Natural killer cell (primary cell): ENCODE data around the gene TRABD. TPM values are rescaled to one million over a fixed set of nuclear protein-coding genes. Genes with fewer than 3 reads are reported as not detected.

Source experiments
- ATAC-seq, 3 donors: fragments of 150-1000 bp in 2 of 3; fragments of 200-7000 bp in 1 of 3; cut with Tn5 transposase; 1 replicate in 1 of 3; 2 replicates in 2 of 3; pipeline ENCODE4 v1.10.0; 2021; ENCODE audit warnings: mild to moderate bottlenecking in 2 of 3, moderate library complexity in 2 of 3
- DNase-seq, 2 donors: peaks; one replicate each; pipeline versions ENCODE4 v3.0.0 to v3.0.0-alpha.2; 2013 to 2021; ENCODE audit warnings: mixed read lengths in 1 of 2
- H3K27ac ChIP-seq: one replicate; pipeline ENCODE4 v1.5.1; 2013; ENCODE audit warnings: mild to moderate bottlenecking, low read length
- H3K27me3 ChIP-seq: one replicate; pipeline ENCODE4 v1.6.1; 2013; ENCODE audit warnings: low read length; ENCODE audit not compliant: control insufficient read depth, insufficient read depth
- H3K36me3 ChIP-seq: one replicate; pipeline ENCODE4 v1.6.1; 2013; ENCODE audit warnings: low read length; ENCODE audit not compliant: control insufficient read depth, insufficient read depth
- H3K4me1 ChIP-seq: one replicate; pipeline ENCODE4 v1.6.1; 2013; ENCODE audit warnings: low read length; ENCODE audit not compliant: control insufficient read depth, insufficient read depth
- H3K4me3 ChIP-seq: one replicate; pipeline ENCODE4 v1.5.1; 2013; ENCODE audit warnings: low read length
- H3K9me3 ChIP-seq: one replicate; pipeline ENCODE4 v1.6.1; 2013; ENCODE audit warnings: low read length; ENCODE audit not compliant: control insufficient read depth, insufficient read depth
- H3K27ac Mint-ChIP-seq, 2 donors: one replicate each; pipeline ENCODE4 v1.8.0; 2022; ENCODE audit warnings: mild to moderate bottlenecking in 2 of 2, mixed read lengths in 2 of 2, moderate library complexity in 1 of 2
- H3K27me3 Mint-ChIP-seq, 2 donors: one replicate each; pipeline ENCODE4 v1.8.0; 2022; ENCODE audit warnings: low read depth in 2 of 2, mixed read lengths in 2 of 2
- H3K36me3 Mint-ChIP-seq: one replicate; pipeline ENCODE4 v1.8.0; 2022; ENCODE audit warnings: mixed read lengths
- H3K4me1 Mint-ChIP-seq, 2 donors: one replicate each; pipeline ENCODE4 v1.8.0; 2022; ENCODE audit warnings: mixed read lengths in 2 of 2
- H3K4me3 Mint-ChIP-seq: one replicate; pipeline ENCODE4 v1.8.0; 2022; ENCODE audit warnings: mild to moderate bottlenecking, moderate library complexity, mixed read lengths
- H3K9me3 Mint-ChIP-seq, 2 donors: one replicate each; pipeline ENCODE4 v1.8.0; 2022; ENCODE audit warnings: mixed read lengths in 2 of 2
- WGBS: methylation state at CpG from one replicate; pipeline ENCODE4 v1.1.7; 2013; ENCODE audit warnings: missing lambda C conversion rate; ENCODE audit not compliant: insufficient coverage; 5-methylcytosine and 5-hydroxymethylcytosine counted together
- intact Hi-C: fragments of 100-400 bp; cut with micrococcal nuclease; formaldehyde crosslinking; loops from one replicate; pipeline ENCODE4 v1.14.2; 2022
- total RNA-seq, 4 donors: library from RNA; stranded (reverse); fragments of 120-200 nt in 1 of 4; gene quantifications; one replicate each; pipeline versions ENCODE4 v1.2.3 to v1.2.4, GENCODE V29; 2013 to 2022
- TF ChIP-seq, protein P1 (sequence below): fragments of 200-600 bp; IDR thresholded peaks from one replicate; pipeline ENCODE4 v1.8.0; 2022; ENCODE audit warnings: antibody characterized with exemption

TRABD gene
- total RNA-seq, 3 donors from 2014 or later (not counting 1 experiment from before 2014, with no cell fraction given), result 129 to 138 (median 132) TPM

DNA sequence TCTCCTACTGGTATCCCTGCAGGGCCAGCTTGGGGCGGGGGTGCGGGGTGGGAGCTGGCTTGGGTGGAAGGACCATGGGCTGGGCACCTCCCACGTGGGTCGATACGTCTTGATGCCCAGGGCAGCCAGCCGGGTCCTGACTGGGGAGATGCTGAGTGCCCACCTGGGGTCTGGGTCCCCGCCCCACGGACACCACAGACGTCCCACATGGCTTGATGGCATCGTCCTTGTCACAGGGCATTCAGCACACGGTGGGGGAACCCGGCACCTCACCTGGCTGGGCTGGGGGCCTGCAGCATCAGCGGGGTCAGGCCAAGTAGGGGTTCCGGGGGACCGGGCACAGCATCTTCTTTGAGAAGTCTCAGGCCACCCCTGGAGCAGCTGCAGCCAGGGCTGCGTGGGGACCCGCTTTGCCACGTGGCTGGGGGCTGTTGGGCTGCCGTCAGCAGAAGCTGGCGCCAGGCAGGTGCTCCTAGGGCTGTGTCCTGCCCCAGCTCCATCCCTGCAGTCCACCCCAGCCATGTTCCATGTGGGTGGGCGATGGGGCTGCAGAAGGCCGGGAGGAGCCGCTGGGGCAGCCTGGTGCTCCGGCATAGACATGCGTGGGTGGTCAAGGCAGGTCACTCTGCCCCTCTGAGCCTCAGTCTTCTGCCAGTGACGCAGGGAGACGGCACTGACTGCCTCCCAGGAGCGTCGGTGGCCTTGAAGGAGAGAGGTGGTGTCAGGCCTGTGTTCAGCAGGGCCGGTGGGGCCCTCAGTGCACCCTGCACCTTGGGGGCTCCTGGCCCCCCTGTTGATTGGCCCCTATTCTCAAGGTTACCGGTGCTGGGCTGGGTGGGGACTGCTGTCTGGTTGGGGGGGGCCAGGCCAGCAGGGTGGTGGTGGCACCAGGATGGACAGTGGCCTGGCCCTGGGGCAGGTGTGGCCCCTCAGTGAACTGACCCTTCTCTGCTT lies 23.5 kb downstream of the TRABD start:
- TF ChIP-seq, protein P1, sequence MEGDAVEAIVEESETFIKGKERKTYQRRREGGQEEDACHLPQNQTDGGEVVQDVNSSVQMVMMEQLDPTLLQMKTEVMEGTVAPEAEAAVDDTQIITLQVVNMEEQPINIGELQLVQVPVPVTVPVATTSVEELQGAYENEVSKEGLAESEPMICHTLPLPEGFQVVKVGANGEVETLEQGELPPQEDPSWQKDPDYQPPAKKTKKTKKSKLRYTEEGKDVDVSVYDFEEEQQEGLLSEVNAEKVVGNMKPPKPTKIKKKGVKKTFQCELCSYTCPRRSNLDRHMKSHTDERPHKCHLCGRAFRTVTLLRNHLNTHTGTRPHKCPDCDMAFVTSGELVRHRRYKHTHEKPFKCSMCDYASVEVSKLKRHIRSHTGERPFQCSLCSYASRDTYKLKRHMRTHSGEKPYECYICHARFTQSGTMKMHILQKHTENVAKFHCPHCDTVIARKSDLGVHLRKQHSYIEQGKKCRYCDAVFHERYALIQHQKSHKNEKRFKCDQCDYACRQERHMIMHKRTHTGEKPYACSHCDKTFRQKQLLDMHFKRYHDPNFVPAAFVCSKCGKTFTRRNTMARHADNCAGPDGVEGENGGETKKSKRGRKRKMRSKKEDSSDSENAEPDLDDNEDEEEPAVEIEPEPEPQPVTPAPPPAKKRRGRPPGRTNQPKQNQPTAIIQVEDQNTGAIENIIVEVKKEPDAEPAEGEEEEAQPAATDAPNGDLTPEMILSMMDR, result no peak
- no peaks in the 10 kb centered on the region for H3K27me3 Mint-ChIP-seq
- H3K27ac Mint-ChIP-seq, result peak overlapping the region; percentile 38 to 70
- ATAC-seq, result peak; percentile 19 to 42 (median 33)
- peaks cover 18% of the 10 kb centered on the region for H3K4me1 ChIP-seq
- 87% methylated on average over 31 of the region's 31 CpGs for WGBS
- no peak for DNase-seq
- intact Hi-C loops, result loop anchor here (1.0 to 2.0 kb wide), 2 partner anchors 60 to 278 kb away; no protein-coding TSS in a partner anchor
- peaks cover 15 to 16% of the 10 kb centered on the region in 2 donors for H3K4me1 Mint-ChIP-seq
- no peak overlapping the region for H3K4me3 Mint-ChIP-seq
- no peak overlapping the region for H3K27ac ChIP-seq
- H3K36me3 ChIP-seq, result peaks cover 38% of the 10 kb centered on the region
- no peaks in the 10 kb centered on the region for H3K9me3 ChIP-seq
- no peaks in the 10 kb centered on the region for H3K27me3 ChIP-seq
- H3K4me3 ChIP-seq, result no peak overlapping the region
- no peaks in the 10 kb centered on the region for H3K36me3 Mint-ChIP-seq
- H3K9me3 Mint-ChIP-seq, result no peaks in the 10 kb centered on the region

DNA sequence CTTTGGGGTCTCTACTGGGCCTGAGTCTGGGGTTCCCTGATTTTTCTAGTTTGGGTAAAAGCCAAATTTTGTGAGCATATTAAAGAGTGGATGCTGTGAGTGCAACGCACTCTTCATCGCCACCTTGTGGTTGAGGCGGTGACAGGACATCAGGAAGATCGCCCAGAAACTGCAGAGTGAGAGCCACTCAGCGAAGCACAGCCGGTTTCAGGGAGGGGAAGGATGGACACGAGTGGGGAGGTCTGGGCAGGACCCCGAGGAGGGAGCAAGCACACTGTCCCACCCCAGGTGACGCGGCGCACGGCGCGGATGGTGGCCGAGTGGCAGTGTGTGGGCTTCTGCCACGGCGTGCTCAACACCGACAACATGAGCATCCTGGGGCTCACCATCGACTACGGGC lies 24.2 kb downstream of the TRABD start:
- H3K27ac Mint-ChIP-seq, result peak overlapping the region; percentile 38 to 70
- DNase-seq, result peak; percentile 72 to 90
- H3K9me3 Mint-ChIP-seq, result no peaks in the 10 kb centered on the region
- peak; percentile 80 to 94 (median 83) for ATAC-seq
- H3K27me3 ChIP-seq, result no peaks in the 10 kb centered on the region
- no peaks in the 10 kb centered on the region for H3K36me3 Mint-ChIP-seq
- TF ChIP-seq, protein P1, result peak; percentile 73
- no peak overlapping the region for H3K27ac ChIP-seq
- H3K27me3 Mint-ChIP-seq, result no peaks in the 10 kb centered on the region
- H3K4me1 ChIP-seq, result peaks cover 16% of the 10 kb centered on the region
- no peak overlapping the region for H3K4me3 Mint-ChIP-seq
- WGBS, result 67% methylated on average over 20 of the region's 20 CpGs
- H3K4me1 Mint-ChIP-seq, result peaks cover 14% of the 10 kb centered on the region in 2 donors
- no peaks in the 10 kb centered on the region for H3K9me3 ChIP-seq
- H3K4me3 ChIP-seq, result no peak overlapping the region
- intact Hi-C loops, result loop anchor here (1.0 to 2.0 kb wide), 2 partner anchors 61 to 279 kb away; no protein-coding TSS in a partner anchor
- peaks cover 40% of the 10 kb centered on the region for H3K36me3 ChIP-seq

DNA sequence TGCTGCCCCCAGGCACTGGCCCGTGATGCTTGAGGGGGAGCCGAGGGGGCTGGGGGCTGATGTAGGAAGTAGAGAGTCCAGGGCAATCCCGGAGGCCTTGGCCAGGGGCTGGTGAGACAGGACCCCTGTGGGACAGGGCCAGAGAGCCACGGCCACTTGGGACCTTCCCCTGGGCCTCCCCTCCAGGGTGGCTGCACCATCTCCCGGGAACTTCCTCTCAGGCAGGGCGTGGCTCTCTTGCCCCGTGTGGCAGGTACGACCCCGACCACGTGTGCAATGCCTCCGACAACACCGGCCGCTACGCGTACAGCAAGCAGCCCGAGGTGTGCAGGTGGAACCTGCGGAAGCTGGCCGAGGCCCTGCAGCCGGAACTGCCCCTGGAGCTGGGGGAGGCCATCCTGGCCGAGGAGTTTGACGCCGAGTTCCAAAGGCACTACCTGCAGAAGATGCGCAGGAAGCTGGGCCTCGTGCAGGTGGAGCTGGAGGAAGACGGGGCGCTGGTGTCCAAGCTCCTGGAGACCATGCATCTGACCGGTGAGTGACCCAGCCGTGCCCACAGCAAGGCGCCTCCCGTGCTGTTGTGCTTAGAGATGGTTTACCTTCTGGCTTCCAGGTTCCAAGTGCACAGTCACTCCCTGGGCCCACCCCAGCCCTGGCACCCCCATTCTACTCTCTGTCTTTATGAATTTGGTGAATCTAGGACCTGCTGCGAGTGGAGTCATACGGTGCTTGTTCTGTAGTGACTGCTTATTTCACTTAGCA lies 24.8 kb downstream of the TRABD start:
- H3K9me3 ChIP-seq, result no peaks in the 10 kb centered on the region
- peak overlapping the region in 1 of 2 donors; percentile 70 for H3K27ac Mint-ChIP-seq
- no peaks in the 10 kb centered on the region for H3K36me3 Mint-ChIP-seq
- DNase-seq (no peak), ATAC-seq (no peak)
- H3K4me1 ChIP-seq, result peaks cover 15% of the 10 kb centered on the region
- no peak overlapping the region for H3K4me3 Mint-ChIP-seq
- H3K4me1 Mint-ChIP-seq, result peaks cover 11 to 14% of the 10 kb centered on the region in 2 donors
- intact Hi-C loops, result no loop called here
- no peaks in the 10 kb centered on the region for H3K27me3 ChIP-seq
- H3K36me3 ChIP-seq, result peaks cover 45% of the 10 kb centered on the region
- 91% methylated on average over 32 of the region's 32 CpGs for WGBS
- H3K27me3 Mint-ChIP-seq, result no peaks in the 10 kb centered on the region
- H3K9me3 Mint-ChIP-seq, result no peaks in the 10 kb centered on the region
- H3K4me3 ChIP-seq, result no peak overlapping the region
- TF ChIP-seq, protein P1, result no peak
- no peak overlapping the region for H3K27ac ChIP-seq
